Ectodermal cell (in vitro differentiated cells): ENCODE measurements around the gene CCDC117. TPM values are rescaled to one million over a fixed set of nuclear protein-coding genes. Genes with fewer than 3 reads are reported as not detected.
"Not testable (repeated sequence)": the region's sequence is repeated elsewhere in the genome, so short reads cannot be mapped to it uniquely, and the experiment has no call there.

ENCODE experiments used
- H3K27ac ChIP-seq: 2 replicates; pipeline ENCODE4 v1.7.0; 2013; ENCODE audit warnings: mild to moderate bottlenecking, low read depth, low read length; ENCODE audit not compliant: insufficient read depth, poor library complexity, severe bottlenecking
- H3K27me3 ChIP-seq: 2 replicates; pipeline ENCODE4 v1.7.0; 2013; ENCODE audit warnings: mild to moderate bottlenecking, low read length; ENCODE audit not compliant: insufficient read depth, control insufficient read depth, poor library complexity, severe bottlenecking
- H3K36me3 ChIP-seq: one replicate; pipeline ENCODE4 v1.7.0; 2013; ENCODE audit warnings: low read length; ENCODE audit not compliant: control insufficient read depth, insufficient read depth
- H3K4me1 ChIP-seq: one replicate; pipeline ENCODE4 v1.7.0; 2013; ENCODE audit warnings: low read length; ENCODE audit not compliant: control insufficient read depth, insufficient read depth
- H3K4me3 ChIP-seq: 2 replicates; pipeline ENCODE4 v1.7.0; 2013; ENCODE audit warnings: low read depth, low read length, control low read depth; ENCODE audit not compliant: insufficient read depth
- H3K9me3 ChIP-seq: 2 replicates; pipeline ENCODE4 v1.7.0; 2013; ENCODE audit warnings: mild to moderate bottlenecking, low read length, moderate library complexity; ENCODE audit not compliant: control insufficient read depth
- WGBS, 2 experiments: methylation state at CpG; one replicate each; pipeline ENCODE4 v1.1.7; 2013; ENCODE audit warnings: missing lambda C conversion rate in 2 of 2; 5-methylcytosine and 5-hydroxymethylcytosine counted together
- polyA plus RNA-seq, 4 experiments: library from polyadenylated mRNA; stranded (reverse); fragments of 50-300 nt; gene quantifications; one replicate each; pipeline ENCODE4 v1.2.3, GENCODE V29; 2013

The CCDC117 gene, protein sequence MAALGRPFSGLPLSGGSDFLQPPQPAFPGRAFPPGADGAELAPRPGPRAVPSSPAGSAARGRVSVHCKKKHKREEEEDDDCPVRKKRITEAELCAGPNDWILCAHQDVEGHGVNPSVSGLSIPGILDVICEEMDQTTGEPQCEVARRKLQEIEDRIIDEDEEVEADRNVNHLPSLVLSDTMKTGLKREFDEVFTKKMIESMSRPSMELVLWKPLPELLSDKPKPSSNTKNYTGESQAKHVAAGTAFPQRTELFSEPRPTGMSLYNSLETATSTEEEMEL
- 53.1 TPM for polyA plus RNA-seq (2013, experiment 1 of 4)
- polyA plus RNA-seq (2013, experiment 2 of 4): 43.8 TPM
- polyA plus RNA-seq (2013, experiment 3 of 4): 35.9 TPM
- polyA plus RNA-seq (2013, experiment 4 of 4): 37.1 TPM

DNA sequence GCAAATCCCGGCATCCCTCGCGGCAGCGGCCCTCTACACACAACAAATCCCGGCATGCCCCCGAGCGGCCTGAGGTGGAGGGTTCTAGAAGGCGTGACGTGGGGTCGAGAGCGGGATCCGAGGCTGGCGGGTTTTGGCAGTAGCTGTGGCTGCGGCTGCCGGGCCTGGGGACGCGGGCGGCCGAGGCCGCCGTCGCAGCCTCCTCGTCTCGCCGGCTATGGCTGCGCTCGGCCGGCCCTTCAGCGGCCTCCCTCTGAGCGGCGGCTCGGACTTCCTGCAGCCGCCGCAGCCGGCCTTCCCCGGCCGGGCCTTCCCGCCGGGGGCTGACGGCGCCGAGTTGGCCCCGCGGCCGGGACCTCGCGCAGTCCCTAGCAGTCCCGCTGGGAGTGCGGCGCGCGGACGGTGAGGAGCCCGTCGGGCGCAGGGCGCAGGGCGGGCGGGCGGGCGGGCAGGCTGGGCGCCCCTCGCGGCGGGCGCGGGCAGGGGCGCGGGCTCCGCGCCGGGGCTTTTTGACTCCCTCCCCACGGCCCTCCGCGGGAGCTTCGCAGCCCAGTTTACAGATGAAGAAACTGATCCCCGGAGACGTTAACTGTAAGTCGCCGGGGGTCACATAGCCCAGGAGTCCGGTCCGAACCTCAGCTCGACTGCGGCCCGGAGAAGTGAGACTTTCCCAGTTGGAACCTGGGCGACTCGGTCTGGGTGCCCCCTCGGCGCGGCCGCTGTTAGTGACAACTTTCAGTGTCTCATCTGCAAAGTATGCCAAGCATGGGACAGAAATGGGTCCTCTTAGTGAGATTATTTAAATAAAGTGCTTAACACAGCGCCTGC is at the start of gene CCDC117:
CCDC117 (plus strand) TSS at position 63 of the 828 bp plus-strand sequence; CDS start at position 218, 155 bp downstream.
- Histone ChIP-seq H3K4me3 (peak within 1 kb of the TSS; percentile 78), H3K36me3 (peaks cover 6% of the 10 kb centered on the region), H3K9me3 (no peaks in the 10 kb centered on the region), H3K27ac (peak within 1 kb of the TSS; percentile 94), H3K27me3 (no peaks in the 10 kb centered on the region), H3K4me1 (no peaks in the 10 kb centered on the region)
- WGBS, 2 experiments: 0% methylated on average over 92 of the region's 92 CpGs

DNA sequence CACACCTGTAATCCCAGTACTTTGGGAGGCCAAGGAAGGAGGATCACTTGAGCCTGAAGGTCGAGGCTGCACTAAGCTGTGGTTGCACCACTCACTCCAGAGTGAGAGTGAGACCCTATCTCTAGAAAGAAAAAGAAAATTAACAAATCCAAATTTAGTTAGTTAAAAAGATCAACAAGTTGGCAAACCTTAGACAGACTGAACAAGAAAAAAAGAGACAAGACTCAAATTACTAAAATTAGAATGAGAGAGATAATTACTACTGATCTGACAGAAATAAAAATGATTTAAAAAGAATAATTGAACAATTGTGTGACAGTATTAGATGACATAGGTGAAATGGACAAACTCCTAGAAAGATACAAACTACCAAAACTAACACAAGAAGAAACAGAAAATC is 44.5 kb upstream of the CCDC117 start:
- 81 to 100% methylated on average over 1 of the region's 1 CpG for WGBS, 2 experiments
- H3K4me1 ChIP-seq: no peaks in the 10 kb centered on the region
- H3K27me3 ChIP-seq: no peaks in the 10 kb centered on the region

DNA sequence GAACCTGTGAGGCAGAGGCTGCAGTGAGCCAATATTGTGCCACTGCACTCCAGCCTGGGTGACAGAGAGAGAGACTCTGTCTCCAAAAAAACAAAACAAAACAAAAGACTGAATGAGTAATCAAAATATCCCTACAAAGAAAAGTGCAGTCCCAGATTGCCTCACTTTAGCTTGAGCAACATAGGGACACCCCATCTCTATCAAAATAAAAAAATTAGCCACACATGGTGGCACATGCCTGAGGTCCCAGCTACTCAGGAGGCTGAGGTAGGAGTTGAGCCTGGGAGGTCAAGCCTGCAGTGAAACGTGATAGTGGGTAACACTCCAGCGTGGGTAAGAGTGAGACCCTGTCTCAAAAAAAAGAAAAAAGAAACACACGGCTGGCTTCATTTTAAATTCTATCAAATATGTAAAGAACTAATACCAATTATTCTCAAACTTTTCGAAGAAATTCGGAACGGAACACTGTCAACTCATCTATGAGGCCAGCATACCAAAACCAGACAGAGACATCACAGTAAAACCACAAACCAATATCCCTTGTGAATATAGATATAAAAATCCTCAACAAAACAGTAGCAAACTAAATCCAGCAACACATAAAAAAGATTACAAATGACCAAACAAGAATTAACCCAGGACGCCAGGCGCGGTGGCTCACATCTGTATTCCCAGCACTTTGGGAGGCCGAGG is 43.7 kb upstream of the CCDC117 start:
- 91 to 92% methylated on average over 10 of the region's 10 CpGs for WGBS, 2 experiments
- H3K27me3 ChIP-seq: no peaks in the 10 kb centered on the region
- H3K4me1 ChIP-seq: no peaks in the 10 kb centered on the region
- H3K4me3 ChIP-seq: no peak overlapping the region
- peaks cover 16% of the 10 kb centered on the region for H3K36me3 ChIP-seq
- no peak overlapping the region for H3K27ac ChIP-seq
- H3K9me3 ChIP-seq: no peaks in the 10 kb centered on the region

More for the DNA sequence above, 44.5 kb upstream of the CCDC117 start:
- Histone ChIP-seq H3K27ac (no peak overlapping the region), H3K9me3 (no peaks in the 10 kb centered on the region), H3K4me3 (no peak overlapping the region), H3K36me3 (peaks cover 13% of the 10 kb centered on the region)

DNA sequence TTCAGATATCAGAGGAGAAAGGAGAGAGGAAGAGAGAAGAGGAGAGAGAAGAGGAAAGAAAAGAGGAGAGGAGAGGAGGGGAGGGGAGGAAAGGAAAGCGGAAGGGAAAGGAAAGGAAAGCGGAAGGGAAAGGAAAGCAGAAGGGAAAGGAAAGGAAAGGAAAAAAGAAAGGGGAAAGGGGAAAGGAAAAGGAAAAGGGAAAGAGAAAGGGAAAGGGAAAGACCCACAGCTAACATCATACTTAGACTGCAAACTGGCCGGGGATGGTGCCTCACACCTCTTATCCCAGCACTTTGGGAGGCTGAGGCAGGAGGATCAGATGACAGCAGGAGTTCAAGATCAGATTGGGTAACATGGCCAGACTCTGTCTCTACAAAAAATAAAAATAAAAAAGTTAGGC is 42.3 kb upstream of the CCDC117 start:
- Histone ChIP-seq H3K27ac (no peak overlapping the region), H3K9me3 (no peaks in the 10 kb centered on the region), H3K4me3 (no peak overlapping the region), H3K36me3 (peaks cover 10% of the 10 kb centered on the region), H3K27me3 (no peaks in the 10 kb centered on the region), H3K4me1 (no peaks in the 10 kb centered on the region)
- WGBS, 2 experiments: 92% methylated on average over 3 of the region's 3 CpGs

DNA sequence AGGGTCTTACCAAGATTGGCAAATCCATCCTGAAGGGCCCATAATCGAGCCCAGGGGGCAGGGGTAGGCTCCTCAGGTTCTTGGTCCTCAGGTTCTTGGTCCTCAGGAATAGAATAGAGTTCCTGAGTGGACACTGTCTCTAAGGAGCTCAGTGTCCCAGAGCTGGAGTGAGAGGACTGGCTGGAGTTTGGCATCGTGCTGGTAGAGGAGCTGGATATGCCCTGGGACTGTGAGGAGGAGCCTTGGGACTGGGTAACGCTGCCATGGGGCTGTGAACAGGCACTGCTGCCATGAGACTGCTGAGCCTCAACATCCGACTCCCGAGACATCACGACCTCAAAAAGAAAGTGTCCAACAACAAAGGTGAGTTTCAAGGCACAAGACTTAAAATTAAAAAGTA is 38.1 kb upstream of the CCDC117 start:
- H3K4me3 ChIP-seq: no peak overlapping the region
- H3K4me1 ChIP-seq: no peaks in the 10 kb centered on the region
- WGBS, 2 experiments: 95 to 96% methylated on average over 6 of the region's 6 CpGs
- no peak overlapping the region for H3K27ac ChIP-seq
- H3K9me3 ChIP-seq: no peaks in the 10 kb centered on the region
- no peaks in the 10 kb centered on the region for H3K27me3 ChIP-seq
- H3K36me3 ChIP-seq: peaks cover 9% of the 10 kb centered on the region

DNA sequence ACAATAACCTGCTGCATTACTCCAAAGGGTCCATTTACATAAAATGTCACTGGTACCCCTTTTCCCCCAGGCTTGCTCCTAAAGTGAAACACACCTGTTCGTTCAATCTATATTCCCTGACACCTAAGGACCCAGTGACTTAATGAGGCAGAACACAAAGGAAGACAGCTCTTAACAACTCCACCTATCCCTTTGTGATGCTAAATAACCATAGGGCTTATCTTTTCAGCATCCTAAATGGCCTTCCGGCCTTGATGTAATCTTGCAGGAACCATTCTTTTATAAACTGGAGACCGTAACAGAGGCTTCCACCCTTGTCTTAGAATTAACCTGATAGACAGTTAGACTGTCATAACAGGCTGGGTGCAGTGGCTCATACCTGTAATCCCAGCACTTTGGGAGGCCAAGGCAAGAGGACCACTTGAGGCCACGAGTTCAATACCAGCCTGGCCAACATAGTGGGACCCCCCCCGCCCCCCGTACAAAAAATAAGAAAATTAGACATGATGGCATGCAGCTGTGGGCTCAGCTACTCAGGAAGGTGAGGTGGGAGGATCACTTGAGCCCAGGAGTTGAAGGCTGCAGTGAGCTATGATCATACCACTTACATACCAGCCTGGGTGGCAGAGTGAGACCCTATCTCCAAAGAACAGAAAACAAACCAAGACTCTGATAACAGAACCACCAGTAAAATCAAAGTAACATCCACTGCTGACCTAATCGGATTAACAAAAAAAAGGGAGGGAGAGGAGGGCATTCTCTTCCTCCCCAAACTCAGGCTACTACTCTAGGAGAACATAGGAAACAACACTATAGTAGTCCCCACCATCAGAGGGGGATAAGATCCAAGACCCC is 36.0 kb upstream of the CCDC117 start:
- peaks cover 9% of the 10 kb centered on the region for H3K36me3 ChIP-seq
- H3K9me3 ChIP-seq: no peaks in the 10 kb centered on the region
- no peaks in the 10 kb centered on the region for H3K4me1 ChIP-seq
- H3K27me3 ChIP-seq: no peaks in the 10 kb centered on the region
- H3K4me3 ChIP-seq: no peak overlapping the region
- no peak overlapping the region for H3K27ac ChIP-seq
- 62 to 74% methylated on average over 7 of the region's 7 CpGs for WGBS, 2 experiments

DNA sequence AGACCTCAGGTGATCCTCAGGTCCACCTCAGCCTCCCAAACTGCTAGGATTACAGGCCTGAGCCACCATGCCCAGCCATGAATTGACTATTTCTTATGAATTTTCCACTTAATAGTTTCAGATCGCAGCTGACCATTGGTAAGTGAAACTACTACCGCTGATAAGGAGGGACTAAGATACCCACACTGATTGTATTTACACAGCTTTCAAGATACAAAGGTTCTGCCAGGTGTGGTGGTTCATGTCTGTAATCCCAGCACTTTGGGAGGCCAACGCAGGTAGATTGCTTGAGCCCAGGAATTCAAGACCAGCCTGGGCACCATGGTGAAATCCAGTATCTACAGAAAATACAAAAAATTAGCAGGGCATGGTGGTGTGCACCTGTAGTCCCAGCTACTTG is 34.8 kb upstream of the CCDC117 start:
- no peak overlapping the region for H3K4me3 ChIP-seq
- H3K27me3 ChIP-seq: no peaks in the 10 kb centered on the region
- no peaks in the 10 kb centered on the region for H3K4me1 ChIP-seq
- no peak overlapping the region for H3K27ac ChIP-seq
- peaks cover 9% of the 10 kb centered on the region for H3K36me3 ChIP-seq
- H3K9me3 ChIP-seq: no peaks in the 10 kb centered on the region
- 93 to 96% methylated on average over 3 of the region's 3 CpGs for WGBS, 2 experiments

DNA sequence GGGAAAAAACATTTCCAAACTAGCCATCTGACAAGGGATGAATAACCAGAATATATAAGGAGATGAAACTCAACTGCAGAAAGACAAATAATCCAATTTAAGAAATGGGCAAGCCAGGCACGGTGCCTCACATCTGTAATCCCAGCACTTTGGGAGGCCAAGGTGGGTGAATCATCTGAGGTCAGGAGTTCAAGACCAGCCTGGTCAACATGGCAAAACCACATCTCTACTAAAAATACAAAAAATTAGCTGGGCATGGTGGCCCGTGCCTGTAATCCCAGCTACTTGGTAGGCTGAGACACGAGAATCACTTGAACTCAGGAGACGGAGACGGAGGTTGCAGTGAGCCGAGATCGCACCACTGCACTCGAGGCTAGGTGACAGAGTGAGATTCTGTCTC is 33.6 kb upstream of the CCDC117 start:
- not testable (repeated sequence) for H3K4me3 ChIP-seq, H3K9me3 ChIP-seq, H3K4me1 ChIP-seq, H3K36me3 ChIP-seq, H3K27me3 ChIP-seq, H3K27ac ChIP-seq
- WGBS, 2 experiments: 94 to 96% methylated on average over 8 of the region's 8 CpGs

DNA sequence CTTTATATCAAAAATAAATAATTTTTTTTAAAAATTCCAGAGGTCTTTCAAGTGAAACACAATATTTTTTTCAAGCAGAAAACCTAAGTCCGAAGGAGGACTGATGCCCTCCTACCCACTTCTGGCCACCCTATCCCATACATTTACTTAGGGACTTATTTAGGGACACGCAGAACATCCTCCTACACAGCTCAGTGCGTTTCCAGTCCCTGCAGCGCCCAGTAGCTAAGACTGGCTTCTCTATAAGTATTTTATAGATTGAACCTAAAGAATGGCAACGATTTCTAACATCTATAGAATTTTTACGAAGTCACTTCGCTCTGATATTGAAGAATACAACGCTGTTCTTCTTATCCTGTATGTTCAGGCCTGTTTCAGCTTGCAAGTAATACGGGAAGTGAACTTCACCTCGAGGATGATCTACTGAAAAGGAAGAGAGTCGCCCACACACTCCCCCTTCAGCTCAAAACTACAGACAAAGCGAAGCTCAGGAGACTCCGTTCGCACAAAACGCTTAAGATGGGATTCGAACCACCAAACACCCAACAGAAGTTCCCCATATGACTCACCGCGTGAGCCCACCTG is 31.2 kb upstream of the CCDC117 start:
- Histone ChIP-seq H3K36me3 (peaks cover 17% of the 10 kb centered on the region), H3K9me3 (no peaks in the 10 kb centered on the region), H3K4me1 (peaks cover 3% of the 10 kb centered on the region), H3K4me3 (peak overlapping the region; percentile 72), H3K27ac (no peak overlapping the region), H3K27me3 (no peaks in the 10 kb centered on the region)
- WGBS, 2 experiments: 17 to 19% methylated on average over 18 of the region's 18 CpGs
